ENCODE measurements around the gene MYO1F.

Gene MYO1F

DNA sequence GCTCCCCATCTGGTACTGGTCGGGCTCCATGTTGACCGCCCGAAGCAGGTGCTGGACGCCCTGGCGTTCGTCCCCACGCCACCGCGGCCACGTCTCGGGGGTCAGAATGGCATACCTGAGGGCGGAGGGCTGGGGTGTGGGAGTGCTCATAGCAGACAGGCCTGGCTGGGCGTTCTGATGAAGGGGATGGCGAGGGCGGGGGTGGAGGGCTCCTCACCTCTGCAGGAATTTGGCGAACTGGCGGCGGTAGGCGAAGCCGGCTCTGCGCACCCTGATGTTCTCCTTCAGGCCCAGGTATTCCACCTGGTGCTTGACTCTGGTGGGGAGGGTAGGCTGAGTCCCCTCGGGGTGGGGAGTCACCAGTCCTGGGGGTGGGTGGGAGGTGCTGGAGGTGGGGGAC is 41.0 kb downstream of the MYO1F start:
- intact Hi-C loops (cut with DNase I; ENCODE audit: low total_unique reads), result no loop called here
- H3K4me1 ChIP-seq, result no peaks in the 10 kb centered on the region
- H3K27me3 ChIP-seq, result no peaks in the 10 kb centered on the region
- peaks cover 0 to 5% (median 0%) of the 10 kb centered on the region in 3 donors for H3K36me3 ChIP-seq
- TF ChIP-seq, protein P1, sequence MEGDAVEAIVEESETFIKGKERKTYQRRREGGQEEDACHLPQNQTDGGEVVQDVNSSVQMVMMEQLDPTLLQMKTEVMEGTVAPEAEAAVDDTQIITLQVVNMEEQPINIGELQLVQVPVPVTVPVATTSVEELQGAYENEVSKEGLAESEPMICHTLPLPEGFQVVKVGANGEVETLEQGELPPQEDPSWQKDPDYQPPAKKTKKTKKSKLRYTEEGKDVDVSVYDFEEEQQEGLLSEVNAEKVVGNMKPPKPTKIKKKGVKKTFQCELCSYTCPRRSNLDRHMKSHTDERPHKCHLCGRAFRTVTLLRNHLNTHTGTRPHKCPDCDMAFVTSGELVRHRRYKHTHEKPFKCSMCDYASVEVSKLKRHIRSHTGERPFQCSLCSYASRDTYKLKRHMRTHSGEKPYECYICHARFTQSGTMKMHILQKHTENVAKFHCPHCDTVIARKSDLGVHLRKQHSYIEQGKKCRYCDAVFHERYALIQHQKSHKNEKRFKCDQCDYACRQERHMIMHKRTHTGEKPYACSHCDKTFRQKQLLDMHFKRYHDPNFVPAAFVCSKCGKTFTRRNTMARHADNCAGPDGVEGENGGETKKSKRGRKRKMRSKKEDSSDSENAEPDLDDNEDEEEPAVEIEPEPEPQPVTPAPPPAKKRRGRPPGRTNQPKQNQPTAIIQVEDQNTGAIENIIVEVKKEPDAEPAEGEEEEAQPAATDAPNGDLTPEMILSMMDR (IDR thresholded peaks at IDR 0.05), result no peak
- no peak overlapping the region for H3K4me3 ChIP-seq
- DNase-seq, result no peak
- no peaks in the 10 kb centered on the region for H3K9me3 ChIP-seq
- H3K27ac ChIP-seq, result no peak overlapping the region

DNA sequence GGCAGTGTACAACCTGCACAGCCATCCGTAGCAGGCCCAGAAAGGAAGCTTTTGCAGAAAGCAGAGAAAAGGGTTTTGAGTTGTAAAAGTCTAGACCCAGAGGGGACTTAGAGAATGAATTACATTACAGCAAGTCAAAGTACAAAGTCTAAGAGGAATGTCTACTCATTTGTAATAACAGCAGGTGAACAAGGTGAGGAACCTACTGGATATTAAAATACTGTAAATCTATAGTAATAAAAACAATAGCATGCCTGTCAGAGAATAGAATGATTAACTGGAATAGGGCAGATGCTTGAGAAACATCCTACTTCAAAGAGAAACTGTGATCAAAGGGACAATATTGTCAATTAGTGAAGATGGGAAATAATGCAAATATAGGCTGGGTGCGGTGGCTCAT is 45.0 kb downstream of the MYO1F start:
- H3K27ac ChIP-seq, result no peak overlapping the region
- intact Hi-C loops (cut with DNase I; ENCODE audit: low total_unique reads), result no loop called here
- TF ChIP-seq, protein P1 (IDR thresholded peaks at IDR 0.05), result no peak
- no peaks in the 10 kb centered on the region for H3K27me3 ChIP-seq
- H3K4me3 ChIP-seq, result no peak overlapping the region
- H3K36me3 ChIP-seq, result no peaks in the 10 kb centered on the region
- no peaks in the 10 kb centered on the region for H3K4me1 ChIP-seq
- no peaks in the 10 kb centered on the region for H3K9me3 ChIP-seq
- DNase-seq, result no peak

DNA sequence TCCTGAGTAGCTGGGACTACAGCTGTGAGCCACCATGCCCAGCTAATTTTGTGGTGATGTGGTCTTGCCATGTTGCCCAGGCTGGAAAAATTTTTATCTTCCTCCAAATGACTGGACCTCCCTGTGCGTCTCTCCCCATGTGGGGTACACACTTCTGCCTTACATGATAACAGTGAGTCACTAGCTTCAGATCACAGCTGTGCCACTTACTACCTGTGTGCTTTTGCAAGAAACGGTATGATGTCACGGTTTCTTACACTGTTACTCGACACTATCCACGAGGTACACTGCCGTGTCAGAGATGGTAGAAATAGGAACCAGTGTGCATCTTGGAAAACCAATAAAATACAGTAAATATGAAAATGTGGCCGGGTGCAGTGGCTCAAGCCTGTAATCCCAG is 45.8 kb downstream of the MYO1F start:
- intact Hi-C loops (cut with DNase I; ENCODE audit: low total_unique reads), result no loop called here
- Histone ChIP-seq H3K4me1 (peaks cover 0 to 7% (median 3%) of the 10 kb centered on the region in 4 donors), H3K4me3 (no peak overlapping the region), H3K27me3 (no peaks in the 10 kb centered on the region), H3K27ac (no peak overlapping the region), H3K9me3 (no peaks in the 10 kb centered on the region), H3K36me3 (no peaks in the 10 kb centered on the region)
- no peak for DNase-seq
- TF ChIP-seq, protein P1 (IDR thresholded peaks at IDR 0.05), result no peak

DNA sequence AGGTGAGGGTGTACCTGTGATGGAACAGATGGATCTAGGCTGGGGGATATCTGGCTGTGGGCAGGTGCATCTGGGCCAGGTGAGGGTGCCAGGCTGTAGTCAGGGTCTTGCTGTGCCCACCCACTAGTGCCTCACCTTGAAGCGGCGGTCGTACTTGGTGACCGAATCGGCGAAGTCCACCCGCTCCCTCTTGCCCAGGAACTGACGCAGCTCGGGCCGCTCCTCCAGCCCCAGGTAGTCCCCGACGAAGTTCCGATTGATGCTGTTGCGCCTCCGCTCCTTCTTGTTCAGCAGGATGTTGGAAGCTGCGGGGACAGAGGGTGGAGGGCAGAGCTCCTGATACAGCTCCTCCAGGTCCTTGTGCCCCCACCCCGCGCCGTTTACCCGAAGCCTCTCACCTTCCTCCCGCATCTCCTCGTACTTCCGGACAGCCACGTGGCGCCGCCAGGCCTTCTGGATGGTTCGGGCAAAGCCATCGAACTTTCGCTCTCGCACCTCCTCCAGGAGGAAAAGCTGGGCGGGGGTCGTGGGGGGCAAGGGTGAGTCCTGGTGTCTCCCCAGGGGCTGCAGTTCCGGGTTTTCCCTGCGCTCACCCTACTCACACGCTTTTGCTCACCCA is 47.1 kb downstream of the MYO1F start:
- Histone ChIP-seq H3K27ac (no peak overlapping the region), H3K9me3 (no peaks in the 10 kb centered on the region), H3K36me3 (no peaks in the 10 kb centered on the region), H3K27me3 (no peaks in the 10 kb centered on the region), H3K4me3 (no peak overlapping the region), H3K4me1 (peaks cover 0 to 12% (median 5%) of the 10 kb centered on the region in 4 donors)
- no peak for DNase-seq
- TF ChIP-seq, protein P1 (IDR thresholded peaks at IDR 0.05), result no peak
- intact Hi-C loops (cut with DNase I; ENCODE audit: low total_unique reads), result no loop called here

DNA sequence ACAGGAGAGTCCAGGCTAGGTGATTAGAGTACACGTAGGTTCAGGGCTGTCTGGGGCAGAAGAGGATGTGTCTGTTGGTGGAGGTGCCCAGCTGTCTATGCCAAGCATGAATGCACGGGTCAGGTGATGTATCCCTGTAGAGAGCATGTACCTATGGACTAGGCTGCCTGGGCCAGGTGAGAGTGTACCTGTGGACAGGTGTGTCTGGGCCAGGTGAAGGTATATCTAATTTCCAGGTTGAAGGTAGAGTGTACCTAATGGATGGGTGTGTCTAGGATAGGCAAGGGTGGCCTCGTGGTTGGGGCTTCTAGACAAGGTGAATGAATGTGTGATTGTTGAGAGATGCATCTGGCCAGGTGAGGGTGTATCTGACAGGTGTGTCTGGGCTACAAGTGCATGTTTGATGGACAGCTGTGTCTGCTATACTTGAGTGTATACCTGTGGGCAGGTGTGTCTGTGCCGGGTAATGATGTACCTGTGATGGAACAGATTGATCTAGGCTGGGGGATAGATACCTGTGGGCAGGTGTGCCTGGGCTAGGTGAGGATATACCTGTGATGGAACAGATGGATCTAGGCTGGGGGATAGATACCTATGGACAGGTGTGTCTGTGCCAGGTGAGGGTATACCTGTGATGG is 47.8 kb downstream of the MYO1F start:
- Histone ChIP-seq H3K27ac (no peak overlapping the region), H3K9me3 (no peaks in the 10 kb centered on the region), H3K4me3 (no peak overlapping the region), H3K27me3 (no peaks in the 10 kb centered on the region), H3K36me3 (no peaks in the 10 kb centered on the region), H3K4me1 (peaks cover 0 to 15% (median 6%) of the 10 kb centered on the region in 4 donors)
- intact Hi-C loops (cut with DNase I; ENCODE audit: low total_unique reads), result no loop called here
- TF ChIP-seq, protein P1 (IDR thresholded peaks at IDR 0.05), result no peak
- no peak for DNase-seq
